Immature natural killer cell (primary cell): ENCODE results near the gene RAPGEF5. TPM values are rescaled to one million over a fixed set of nuclear protein-coding genes. Genes with fewer than 3 reads are reported as not detected.

Experiments
- polyA plus RNA-seq, 3 donors: library from polyadenylated mRNA; unstranded; fragments of 300-500 nt; fragmentation: Illumina TruSeq; gene quantifications; one replicate each; pipeline ENCODE4 v1.2.3, GENCODE V29; 2021

The RAPGEF5 gene
- polyA plus RNA-seq, 3 donors from 2014 or later: 0.11 TPM; not detected in 2

Other genes with a start within 250 kb of the RAPGEF5 start
- gene STEAP1B, start 143.0 kb upstream of the RAPGEF5 start, polyA plus RNA-seq: not detected